SH-SY5Y (cell line): ENCODE results near the gene EIF2B2.

Experiments used
- GATA2 ChIP-seq: IDR thresholded peaks from 2 replicates; pipeline ENCODE4 v1.6.1; 2011; ENCODE audit warnings: mild to moderate bottlenecking, low read depth, low read length
- GATA3 ChIP-seq: IDR thresholded peaks from 2 replicates; pipeline ENCODE4 v1.6.1; 2011; ENCODE audit warnings: low read depth, mild to moderate bottlenecking, low read length, moderate library complexity

GRCh38 chr14:74980398-74980730 lies 22.4 kb upstream of the EIF2B2 start:
- TF ChIP-seq GATA2 (no peak), GATA3 (no peak)
